Peyer's patch (tissue), 4 donors: ENCODE results near the gene ETS2. TPM values are rescaled to one million over a fixed set of nuclear protein-coding genes. Genes with fewer than 3 reads are reported as not detected.

Source experiments
- DNase-seq, 3 donors: peaks; one replicate each; pipeline ENCODE4 v3.0.0-alpha.2; 2017 to 2019
- H3K27ac ChIP-seq, 4 donors: fragments of 200-600 bp; sonication (generic); one replicate each; pipeline ENCODE4 v1.5.1; 2016 to 2019
- H3K27me3 ChIP-seq, 2 donors: fragments of 200-600 bp; sonication (generic); one replicate each; pipeline ENCODE4 v1.5.1; 2019
- H3K36me3 ChIP-seq, 3 donors: fragments of 200-600 bp; sonication (generic); one replicate each; pipeline ENCODE4 v1.5.1; 2016 to 2019
- H3K4me1 ChIP-seq, 4 donors: fragments of 200-600 bp; sonication (generic); one replicate each; pipeline ENCODE4 v1.5.1; 2016 to 2019
- H3K4me3 ChIP-seq, 4 donors: fragments of 200-600 bp; sonication (generic); 1 replicate in 3 of 4; 2 replicates in 1 of 4; pipeline ENCODE4 v1.5.1; 2016 to 2019; ENCODE audit warnings: mild to moderate bottlenecking in 1 of 4
- H3K9me3 ChIP-seq, 4 donors: fragments of 200-600 bp; sonication (generic); one replicate each; pipeline ENCODE4 v1.5.1; 2016 to 2019; ENCODE audit warnings: mild to moderate bottlenecking in 1 of 4
- POLR2A ChIP-seq, 2 donors: fragments of 450-650 bp; IDR thresholded peaks; one replicate each; pipeline ENCODE4 v1.5.1; 2017; ENCODE audit warnings: antibody characterized with exemption in 2 of 2, mild to moderate bottlenecking in 2 of 2, moderate library complexity in 2 of 2
- total RNA-seq, 4 donors: library from RNA; depleted of rRNA; stranded (reverse); fragments of >200 nt; gene quantifications; one replicate each; pipeline ENCODE4 v1.1.0, GENCODE V29; 2016
- TF ChIP-seq, protein P1 (sequence below), 6 experiments: fragments of 450-650 bp in 4 of 6; fragments of 200-600 bp in 2 of 6; sonication (generic) in 1 of 6; IDR thresholded peaks; one replicate each; pipeline ENCODE4 v1.5.1; 2017 to 2019; ENCODE audit warnings: antibody characterized with exemption in 6 of 6, mild to moderate bottlenecking in 3 of 6, moderate library complexity in 1 of 6

ETS2 gene
- total RNA-seq, 4 donors from 2014 or later, result 127 to 186 (median 147) TPM

DNA sequence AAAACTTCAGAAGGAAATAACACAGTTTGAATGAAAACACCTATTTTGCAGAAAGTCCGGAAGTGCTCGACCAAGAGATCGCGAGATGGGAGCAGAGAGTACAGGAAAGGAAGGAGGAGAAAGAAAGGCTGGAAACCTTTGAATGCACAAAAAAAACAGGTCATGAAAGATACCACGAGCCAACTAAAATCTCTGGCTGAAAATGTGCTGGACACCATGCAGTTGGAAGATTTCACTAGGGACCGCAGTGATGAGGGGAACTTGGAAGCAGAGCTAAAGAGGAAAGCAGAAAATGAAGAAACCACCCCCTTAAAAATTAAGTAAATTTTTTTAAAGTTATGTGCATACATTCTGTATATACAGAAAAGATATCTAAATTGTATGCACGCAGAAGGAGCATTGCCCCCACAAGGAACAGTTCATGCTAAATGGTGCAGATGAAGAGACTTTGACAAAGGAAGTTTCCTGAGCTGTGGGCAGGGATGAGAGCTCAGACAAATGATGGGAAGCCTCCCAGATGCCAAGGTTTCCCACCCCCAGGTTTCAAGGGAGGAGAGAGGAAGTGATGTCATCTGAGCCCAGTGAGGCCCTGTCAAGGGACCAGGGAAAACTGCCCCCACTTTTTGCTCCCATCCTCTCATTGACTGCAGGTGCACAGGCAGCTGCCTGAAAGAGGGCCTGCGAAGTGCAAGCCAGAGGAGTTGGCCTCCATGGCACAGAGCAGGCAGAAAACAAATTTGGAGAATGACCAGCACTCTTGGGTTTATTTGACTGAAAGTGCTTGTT, 52.5 kb downstream of the ETS2 start:
- no peak overlapping the region for H3K4me3 ChIP-seq
- H3K27me3 ChIP-seq, result no peaks in the 10 kb centered on the region
- no peaks in the 10 kb centered on the region for H3K36me3 ChIP-seq
- no peak for TF ChIP-seq POLR2A (IDR thresholded peaks at IDR 0.05)
- TF ChIP-seq, protein P1, sequence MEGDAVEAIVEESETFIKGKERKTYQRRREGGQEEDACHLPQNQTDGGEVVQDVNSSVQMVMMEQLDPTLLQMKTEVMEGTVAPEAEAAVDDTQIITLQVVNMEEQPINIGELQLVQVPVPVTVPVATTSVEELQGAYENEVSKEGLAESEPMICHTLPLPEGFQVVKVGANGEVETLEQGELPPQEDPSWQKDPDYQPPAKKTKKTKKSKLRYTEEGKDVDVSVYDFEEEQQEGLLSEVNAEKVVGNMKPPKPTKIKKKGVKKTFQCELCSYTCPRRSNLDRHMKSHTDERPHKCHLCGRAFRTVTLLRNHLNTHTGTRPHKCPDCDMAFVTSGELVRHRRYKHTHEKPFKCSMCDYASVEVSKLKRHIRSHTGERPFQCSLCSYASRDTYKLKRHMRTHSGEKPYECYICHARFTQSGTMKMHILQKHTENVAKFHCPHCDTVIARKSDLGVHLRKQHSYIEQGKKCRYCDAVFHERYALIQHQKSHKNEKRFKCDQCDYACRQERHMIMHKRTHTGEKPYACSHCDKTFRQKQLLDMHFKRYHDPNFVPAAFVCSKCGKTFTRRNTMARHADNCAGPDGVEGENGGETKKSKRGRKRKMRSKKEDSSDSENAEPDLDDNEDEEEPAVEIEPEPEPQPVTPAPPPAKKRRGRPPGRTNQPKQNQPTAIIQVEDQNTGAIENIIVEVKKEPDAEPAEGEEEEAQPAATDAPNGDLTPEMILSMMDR (IDR thresholded peaks at IDR 0.05), result no peak
- H3K9me3 ChIP-seq, result no peaks in the 10 kb centered on the region
- no peaks in the 10 kb centered on the region for H3K4me1 ChIP-seq
- no peak overlapping the region for H3K27ac ChIP-seq
- no peak for DNase-seq

DNA sequence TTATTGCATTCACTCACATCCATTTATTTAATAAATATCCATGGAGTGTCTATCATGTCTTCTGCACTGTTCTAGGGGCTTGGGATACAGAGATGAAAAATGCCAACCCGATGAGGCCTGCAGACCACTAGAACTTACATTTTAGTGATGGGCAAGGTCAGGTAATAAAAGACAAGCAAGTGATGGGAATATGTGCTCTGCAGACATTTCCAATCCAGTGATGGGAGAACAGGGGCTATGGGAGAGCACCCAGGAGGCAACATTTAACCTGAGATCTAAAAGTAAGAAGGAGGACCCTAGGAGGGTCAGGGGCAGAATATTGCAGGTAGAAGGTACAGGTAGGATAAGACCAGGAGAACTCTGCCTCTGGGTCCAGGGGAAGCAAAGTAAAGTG, 53.1 kb downstream of the ETS2 start:
- no peak overlapping the region for H3K4me3 ChIP-seq
- no peaks in the 10 kb centered on the region for H3K4me1 ChIP-seq
- H3K27me3 ChIP-seq, result no peaks in the 10 kb centered on the region
- no peak for TF ChIP-seq POLR2A (IDR thresholded peaks at IDR 0.05)
- TF ChIP-seq, protein P1 (IDR thresholded peaks at IDR 0.05), result no peak
- H3K36me3 ChIP-seq, result no peaks in the 10 kb centered on the region
- H3K9me3 ChIP-seq, result no peaks in the 10 kb centered on the region
- no peak overlapping the region for H3K27ac ChIP-seq
- DNase-seq, result no peak

DNA sequence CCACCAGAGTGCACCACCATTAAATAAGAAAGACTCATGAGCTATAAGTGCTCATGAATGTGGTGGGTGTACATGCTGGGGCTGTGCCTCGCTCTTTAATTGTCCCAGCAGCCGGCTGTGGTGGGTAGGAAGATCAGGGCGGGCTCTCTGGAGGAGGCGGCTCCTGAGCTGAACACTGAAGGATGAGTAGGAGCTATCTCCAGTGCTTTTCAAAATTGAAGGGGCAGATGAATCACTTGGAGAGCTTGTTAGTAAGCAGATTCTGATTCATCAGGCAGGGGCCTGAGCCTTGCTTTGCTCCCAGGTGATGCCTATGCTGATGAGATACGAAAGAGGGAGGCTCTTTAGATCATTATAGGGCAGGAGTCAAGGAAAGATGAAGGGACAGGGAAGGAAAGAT, 54.1 kb downstream of the ETS2 start:
- H3K27me3 ChIP-seq, result no peaks in the 10 kb centered on the region
- H3K36me3 ChIP-seq, result no peaks in the 10 kb centered on the region
- H3K9me3 ChIP-seq, result no peaks in the 10 kb centered on the region
- DNase-seq, result no peak
- H3K4me1 ChIP-seq, result no peaks in the 10 kb centered on the region
- TF ChIP-seq POLR2A (IDR thresholded peaks at IDR 0.05), result no peak
- TF ChIP-seq, protein P1 (IDR thresholded peaks at IDR 0.05), result no peak
- H3K4me3 ChIP-seq, result no peak overlapping the region
- no peak overlapping the region for H3K27ac ChIP-seq

DNA sequence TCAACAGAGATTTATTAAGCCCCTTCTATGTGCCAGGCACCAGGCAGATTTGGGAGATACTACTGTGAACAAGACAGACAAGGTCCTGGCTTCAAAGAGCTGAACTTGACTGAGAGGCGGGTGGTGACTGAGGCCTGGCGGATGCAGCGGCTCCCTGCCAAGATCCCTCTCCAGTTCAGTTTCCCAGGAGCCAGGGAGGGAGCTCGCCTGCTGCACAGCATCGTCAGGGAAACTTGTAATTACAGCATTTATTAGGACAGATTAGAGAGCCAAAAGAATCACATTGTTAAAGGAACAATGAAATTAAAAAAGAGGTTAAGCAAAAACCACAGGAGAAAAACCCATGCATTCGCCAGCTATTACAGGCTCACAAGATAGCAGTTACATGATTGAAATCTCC, 55.3 kb downstream of the ETS2 start:
- no peaks in the 10 kb centered on the region for H3K4me1 ChIP-seq
- no peaks in the 10 kb centered on the region for H3K9me3 ChIP-seq
- no peak for TF ChIP-seq POLR2A (IDR thresholded peaks at IDR 0.05)
- TF ChIP-seq, protein P1 (IDR thresholded peaks at IDR 0.05), result no peak
- H3K27ac ChIP-seq, result no peak overlapping the region
- DNase-seq, result no peak
- H3K36me3 ChIP-seq, result no peaks in the 10 kb centered on the region
- H3K4me3 ChIP-seq, result no peak overlapping the region
- no peaks in the 10 kb centered on the region for H3K27me3 ChIP-seq

DNA sequence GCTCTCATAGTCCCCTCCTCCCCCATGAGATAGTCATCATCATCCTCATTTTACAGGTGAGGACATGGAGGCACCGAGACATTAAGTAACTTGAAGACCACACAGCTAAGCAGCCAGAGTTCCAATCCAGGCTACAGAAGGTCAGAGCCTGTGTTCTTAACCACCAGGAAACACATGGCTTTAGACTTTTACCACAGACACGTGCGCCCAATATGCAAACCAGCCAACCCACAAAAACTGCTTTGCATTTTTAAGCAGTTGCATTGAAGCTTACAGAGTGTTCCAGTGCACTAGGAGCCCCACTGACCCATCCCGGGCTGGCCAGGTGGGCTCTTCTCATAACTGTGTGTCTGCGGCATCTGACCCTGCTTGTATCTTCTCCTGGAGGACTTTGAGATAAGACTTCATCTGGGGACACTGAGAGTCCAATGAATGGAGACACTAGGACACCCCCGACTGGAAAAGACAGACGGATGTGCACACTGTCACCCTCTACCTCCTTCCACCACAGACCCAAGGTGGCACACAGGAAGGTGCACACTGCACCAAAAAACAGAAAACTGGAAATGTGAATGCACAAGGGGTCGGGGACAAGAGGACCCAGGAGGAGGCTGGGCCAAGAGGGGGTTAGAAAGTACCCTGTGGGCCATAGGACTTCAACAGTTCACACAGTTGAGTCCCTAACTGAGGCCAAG, 56.4 kb downstream of the ETS2 start:
- no peaks in the 10 kb centered on the region for H3K36me3 ChIP-seq
- H3K4me3 ChIP-seq, result no peak overlapping the region
- no peaks in the 10 kb centered on the region for H3K9me3 ChIP-seq
- no peak overlapping the region for H3K27ac ChIP-seq
- no peaks in the 10 kb centered on the region for H3K4me1 ChIP-seq
- no peaks in the 10 kb centered on the region for H3K27me3 ChIP-seq
- no peak for DNase-seq
- TF ChIP-seq, protein P1 (IDR thresholded peaks at IDR 0.05), result no peak
